ENCODE measurements around the gene AUTS2.

GRCh38 chr7:69739931-69740431, 141.7 kb downstream of the AUTS2 start:
- TF ChIP-seq CTCF (IDR thresholded peaks at IDR 0.05; ENCODE audit: insufficient read depth, low read length) (no peak), REST (IDR thresholded peaks at IDR 0.05; ENCODE audit: insufficient replicate concordance, low read depth) (no peak), POLR2AphosphoS5 (IDR thresholded peaks at IDR 0.05; ENCODE audit: low read depth) (no peak)

Measured in HL-60 (cell line).